Hepatic stellate cell (primary cell): ENCODE measurements around the gene HABP2.

Experiments used
- DNase-seq: peaks from one replicate; pipeline ENCODE4 v3.0.0; 2011; ENCODE audit warnings: low spot score

The HABP2 gene

GRCh38 chr10:113605268-113605978 lies 52.6 kb downstream of the HABP2 start:
- DNase-seq = no peak

- DNase-seq = no peak
These were observed 56.9 kb downstream of the HABP2 start for GRCh38 chr10:113609704-113610108.

DNA sequence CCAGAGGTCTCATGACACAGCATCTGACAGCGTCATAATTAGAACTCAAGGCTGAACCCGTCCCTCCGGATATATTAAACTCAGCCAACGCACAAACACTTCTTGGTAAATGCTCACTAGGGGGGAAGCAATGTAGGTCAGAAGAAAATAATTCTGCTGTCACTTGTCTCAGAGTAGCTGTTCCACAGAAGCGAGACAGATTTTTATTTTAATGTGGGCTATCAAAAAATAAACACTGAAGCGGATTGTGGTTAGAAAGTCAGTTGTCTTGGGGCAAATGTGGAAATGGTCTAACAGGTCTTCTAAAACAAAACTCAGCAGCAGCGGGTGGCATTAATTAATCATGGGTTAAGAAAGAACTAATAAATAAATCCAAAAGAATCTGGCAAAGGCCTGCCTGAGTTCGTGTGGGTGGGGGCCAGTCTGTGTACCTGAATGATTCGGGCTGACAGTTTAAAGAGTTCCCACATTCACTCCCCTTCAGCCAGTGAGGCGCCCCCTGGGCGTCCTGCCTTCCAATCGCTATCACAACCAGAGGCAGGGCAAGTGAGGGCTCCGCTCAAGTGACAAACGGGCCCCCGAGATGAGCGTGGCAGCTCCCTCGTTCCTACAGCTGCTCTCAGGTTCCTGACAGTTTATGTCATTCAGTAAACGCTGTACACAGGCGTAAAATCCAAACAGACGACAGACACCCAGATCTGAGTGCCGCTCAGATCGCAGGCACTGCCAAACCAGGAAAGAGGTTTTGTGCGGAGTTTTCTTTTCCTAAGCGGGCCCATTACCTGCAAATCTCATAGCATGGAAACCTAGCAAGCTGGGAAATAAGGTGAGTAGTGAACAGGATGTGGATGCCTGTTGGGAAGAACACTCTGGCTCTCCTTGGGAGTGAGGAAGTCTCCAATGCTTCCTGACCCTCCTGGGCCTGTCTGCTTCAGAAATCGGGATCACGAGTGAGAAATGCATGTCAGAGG lies 58.1 kb downstream of the HABP2 start:
- no peak for DNase-seq

GRCh38 chr10:113612154-113612553 lies 59.3 kb downstream of the HABP2 start:
- no peak for DNase-seq

DNA sequence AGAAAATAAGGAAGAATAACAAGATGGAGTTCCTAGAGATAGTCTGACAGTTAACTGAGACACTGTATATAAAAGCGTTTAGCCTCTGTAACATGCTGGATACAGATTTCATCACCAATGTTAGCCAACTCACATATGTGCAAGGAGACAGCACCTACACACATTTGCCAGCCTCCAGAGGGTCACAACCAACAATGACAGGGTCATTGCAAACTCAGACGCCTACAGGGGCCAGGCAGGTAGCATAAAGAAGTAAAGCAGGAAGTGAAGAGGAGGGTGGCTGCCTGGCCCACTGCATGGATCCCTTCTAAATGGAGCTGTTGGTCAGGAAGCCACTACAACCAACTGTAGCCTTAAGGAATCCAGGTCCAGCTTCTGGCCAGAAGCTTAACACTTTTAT lies 60.6 kb downstream of the HABP2 start:
- DNase-seq = no peak

GRCh38 chr10:113613977-113614690 lies 61.3 kb downstream of the HABP2 start:
- DNase-seq = no peak

- DNase-seq = no peak
These were observed 63.6 kb downstream of the HABP2 start for GRCh38 chr10:113616244-113617074.

- no peak for DNase-seq
These were observed 64.2 kb downstream of the HABP2 start for GRCh38 chr10:113617086-113617485.

DNA sequence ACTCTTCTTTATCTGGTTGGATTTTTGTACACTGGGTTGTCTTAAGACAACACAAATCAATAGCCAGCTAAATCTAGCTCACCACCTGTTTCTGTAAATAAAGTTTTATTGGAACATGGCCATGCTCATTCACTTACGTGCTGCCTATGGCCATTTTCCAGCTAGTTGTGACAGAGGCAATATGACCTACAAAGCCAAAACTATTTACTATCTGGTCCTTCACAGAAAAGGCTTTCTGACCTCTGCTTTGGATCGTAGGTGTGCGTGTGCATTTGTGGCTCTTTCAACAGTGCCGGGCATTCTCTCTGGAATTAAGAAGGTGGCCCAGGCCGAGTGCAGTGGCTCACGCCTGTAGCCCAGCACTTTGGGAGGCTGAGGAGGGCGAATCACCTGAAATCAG lies 65.5 kb downstream of the HABP2 start:
- DNase-seq = no peak

DNA sequence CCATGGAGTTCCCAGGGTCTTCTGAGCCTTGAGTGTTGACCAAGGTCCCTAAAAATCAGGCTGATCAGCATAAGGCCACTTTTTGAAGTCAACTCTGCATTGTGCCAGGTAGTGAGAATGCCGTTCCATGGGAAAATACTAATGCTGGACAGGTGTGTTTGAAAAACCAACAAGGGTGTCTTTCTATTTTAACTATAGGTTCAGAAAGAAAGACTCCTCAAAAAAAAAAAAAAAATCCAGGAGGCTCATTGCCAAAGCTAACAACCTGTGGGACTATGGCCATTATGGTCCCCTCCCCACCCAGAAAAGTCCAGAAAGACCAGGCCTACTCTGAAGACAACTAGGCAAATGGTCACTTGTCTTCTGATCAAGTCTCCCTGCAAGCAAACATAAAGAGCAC lies 66.5 kb downstream of the HABP2 start:
- no peak for DNase-seq

GRCh38 chr10:113620511-113620910 lies 67.7 kb downstream of the HABP2 start:
- no peak for DNase-seq

DNA sequence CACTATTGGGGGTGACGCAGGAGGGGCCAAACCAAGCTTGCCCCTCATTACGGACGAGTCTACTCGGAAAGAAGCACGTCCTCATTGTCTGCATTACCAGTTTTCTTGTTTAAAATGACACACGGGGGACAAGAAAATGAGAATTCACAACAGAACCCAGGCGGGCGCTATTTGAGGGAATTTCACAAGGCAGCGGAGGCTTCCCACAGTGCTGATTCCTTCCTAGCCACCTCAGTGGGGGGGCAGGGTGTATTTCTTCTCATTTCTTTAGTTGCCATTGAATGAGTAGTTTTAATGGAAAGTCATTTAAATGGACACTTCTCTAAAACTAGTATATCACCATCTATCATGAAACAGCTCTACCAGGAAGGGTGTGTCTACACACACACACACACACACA lies 68.1 kb downstream of the HABP2 start:
- DNase-seq = no peak

DNA sequence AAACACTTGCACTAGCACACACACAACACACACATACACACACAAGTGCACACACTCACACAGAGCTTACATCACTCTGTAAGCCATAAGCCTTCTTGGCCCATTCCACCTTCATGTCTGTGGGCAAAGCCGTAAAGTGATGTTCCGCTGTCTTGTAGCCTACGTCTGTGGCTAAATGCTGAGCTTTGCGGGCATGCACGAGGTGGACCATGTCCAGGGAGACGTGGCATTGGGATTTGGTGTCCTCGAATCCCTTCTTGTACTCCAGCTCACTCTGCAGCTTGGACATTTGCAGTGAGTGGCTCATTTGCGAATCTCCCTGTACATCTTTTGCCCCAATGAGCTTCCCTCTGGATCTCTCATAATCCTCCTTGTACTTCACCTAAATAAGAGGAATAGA lies 68.9 kb downstream of the HABP2 start:
- DNase-seq = no peak

DNA sequence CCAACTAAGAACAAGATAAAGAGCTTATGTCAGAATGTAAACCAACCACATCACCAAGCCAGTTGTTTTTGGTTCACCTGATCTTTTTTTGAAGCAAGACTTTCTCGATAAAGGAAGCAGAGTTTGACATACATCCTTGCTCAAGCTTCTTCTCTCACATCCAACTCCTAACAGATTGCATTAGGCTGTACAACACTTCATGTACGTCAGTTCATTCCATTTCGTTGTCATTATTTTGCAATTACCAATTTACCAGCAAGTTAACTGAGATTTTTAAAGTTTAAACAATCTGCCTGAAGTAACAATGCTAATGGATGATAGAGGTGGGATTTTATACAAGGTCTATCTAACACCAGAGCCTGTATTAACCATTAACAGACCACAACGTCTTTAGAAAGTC lies 70.0 kb downstream of the HABP2 start:
- DNase-seq = no peak

DNA sequence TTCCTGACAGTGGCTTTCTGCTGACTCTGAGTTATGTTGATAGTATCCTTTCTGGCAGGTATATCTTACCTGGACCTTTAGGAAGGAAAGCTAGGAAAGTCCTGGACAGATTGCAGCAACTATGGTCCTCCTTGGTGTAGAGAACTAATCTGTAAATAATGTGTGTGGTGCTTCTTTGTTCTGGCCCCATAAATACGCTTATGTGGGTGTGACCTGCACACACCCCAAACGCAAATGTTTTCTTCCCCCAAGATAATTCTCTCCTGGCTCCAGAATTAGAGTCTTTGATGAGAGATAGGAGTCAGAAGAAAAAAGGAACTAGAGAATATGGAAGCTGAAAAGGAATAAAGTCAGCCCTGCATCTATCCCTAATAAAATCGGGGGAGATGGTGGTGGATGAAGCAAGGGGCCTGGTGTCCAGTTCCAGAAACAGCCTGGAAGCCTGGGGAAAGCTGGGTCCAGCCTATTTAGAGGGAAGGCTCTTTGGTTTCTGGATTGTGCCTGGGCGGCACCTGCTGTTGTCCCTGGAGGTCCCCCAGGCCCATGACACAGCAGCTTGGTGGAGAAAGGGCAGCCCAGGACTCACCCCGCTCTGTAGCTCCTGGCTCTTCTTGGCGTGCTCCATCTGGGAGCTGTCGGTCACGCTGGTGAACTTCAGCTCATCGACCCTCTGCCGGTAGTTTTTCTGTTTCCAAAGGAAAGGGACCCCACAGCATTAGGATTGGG lies 72.8 kb downstream of the HABP2 start:
- no peak for DNase-seq

- DNase-seq = no peak
These were observed 74.0 kb downstream of the HABP2 start for GRCh38 chr10:113626809-113627355.

DNA sequence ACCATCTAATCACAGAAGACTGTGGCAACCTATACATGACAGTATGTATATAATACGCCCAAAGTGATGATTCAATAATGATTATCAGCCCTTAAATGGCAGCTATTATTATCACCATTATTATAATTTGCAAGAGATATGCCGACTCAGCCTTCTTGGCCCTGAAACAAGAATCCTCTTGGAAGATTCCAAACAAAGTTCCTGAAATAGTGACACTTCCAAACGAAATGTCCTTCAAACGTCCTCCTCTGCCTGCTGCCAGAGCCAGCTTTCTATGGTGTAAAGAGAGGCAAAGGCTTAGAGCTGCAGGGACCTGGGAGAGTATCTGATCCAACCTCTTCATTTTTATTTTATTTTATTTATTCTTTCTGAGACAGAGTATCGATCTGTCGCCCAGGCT lies 75.0 kb downstream of the HABP2 start:
- DNase-seq = no peak

- no peak for DNase-seq
These were observed 75.8 kb downstream of the HABP2 start for GRCh38 chr10:113628607-113629153.

DNA sequence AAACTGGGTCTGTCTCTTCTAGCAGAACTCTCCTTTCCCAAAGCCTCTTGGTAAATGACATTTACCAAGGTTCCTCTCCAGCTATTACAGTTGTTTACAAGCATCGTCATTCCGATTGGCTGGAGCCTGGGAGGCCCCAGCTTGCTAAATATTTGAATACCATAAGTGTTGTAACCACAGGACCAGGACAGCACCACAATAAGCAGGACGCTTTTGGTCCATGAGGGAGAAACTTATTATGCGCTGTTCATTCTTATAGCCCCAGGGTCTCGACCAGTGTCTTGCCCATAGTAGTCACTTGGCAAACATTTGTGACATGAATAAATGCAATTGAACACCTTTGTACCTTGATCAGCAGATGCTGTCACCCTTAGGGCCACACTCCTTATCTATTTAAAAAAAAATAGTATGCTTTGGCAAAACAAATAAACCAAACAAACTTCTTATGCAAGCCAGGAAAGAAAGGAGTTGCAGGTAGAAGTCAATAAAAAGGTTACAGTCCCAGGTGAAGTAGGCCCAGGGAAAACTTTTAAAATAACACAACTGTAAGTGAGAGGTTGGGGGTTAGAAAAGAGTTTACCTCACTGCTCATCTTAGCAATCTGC lies 78.2 kb downstream of the HABP2 start:
- DNase-seq = no peak
